Activated naive CD8-positive, alpha-beta T cell treated with anti-CD3 and anti-CD28 coated beads, Interleukin-2, amount 10 ng/mL, durations not matched to agents 7 days and 5 days (primary cell): ENCODE results near the gene PRKN. TPM values are rescaled to one million over a fixed set of nuclear protein-coding genes. Genes with fewer than 3 reads are reported as not detected.

Source experiments
- ATAC-seq: fragments of 150-1000 bp; cut with Tn5 transposase; one replicate; pipeline ENCODE4 v1.10.0; 2021; ENCODE audit warnings: low read depth, moderate library complexity
- POLR2A ChIA-PET: fragments of 350-600 bp; sonication (Branson Sonifier 250); formaldehyde crosslinking; loops from one replicate; lab custom pipeline; 2021; ENCODE audit warnings: antibody characterized with exemption; lab: Charles Lee
- DNase-seq: peaks from one replicate; pipeline ENCODE4 v3.0.0; 2021
- H3K27ac Mint-ChIP-seq: one replicate; pipeline ENCODE4 v1.8.0; 2022; ENCODE audit warnings: mild to moderate bottlenecking, mixed read lengths
- H3K27me3 Mint-ChIP-seq: one replicate; pipeline ENCODE4 v1.8.0; 2022; ENCODE audit warnings: mild to moderate bottlenecking, moderate library complexity, mixed read lengths
- H3K36me3 Mint-ChIP-seq: one replicate; pipeline ENCODE4 v1.8.0; 2021; ENCODE audit warnings: mild to moderate bottlenecking, mixed read lengths
- H3K4me1 Mint-ChIP-seq: one replicate; pipeline ENCODE4 v1.8.0; 2021; ENCODE audit warnings: mixed read lengths
- H3K4me3 Mint-ChIP-seq: one replicate; pipeline ENCODE4 v1.8.0; 2022; ENCODE audit warnings: mild to moderate bottlenecking, moderate library complexity, mixed read lengths
- H3K9me3 Mint-ChIP-seq: one replicate; pipeline ENCODE4 v1.8.0; 2021; ENCODE audit warnings: mixed read lengths
- total RNA-seq, 2 experiments: library from RNA; stranded (reverse); gene quantifications; one replicate each; pipeline ENCODE4 v1.2.3, GENCODE V29; 2021

PRKN gene
- total RNA-seq, 2 experiments from 2014 or later, result 1.00 to 1.5 TPM

DNA sequence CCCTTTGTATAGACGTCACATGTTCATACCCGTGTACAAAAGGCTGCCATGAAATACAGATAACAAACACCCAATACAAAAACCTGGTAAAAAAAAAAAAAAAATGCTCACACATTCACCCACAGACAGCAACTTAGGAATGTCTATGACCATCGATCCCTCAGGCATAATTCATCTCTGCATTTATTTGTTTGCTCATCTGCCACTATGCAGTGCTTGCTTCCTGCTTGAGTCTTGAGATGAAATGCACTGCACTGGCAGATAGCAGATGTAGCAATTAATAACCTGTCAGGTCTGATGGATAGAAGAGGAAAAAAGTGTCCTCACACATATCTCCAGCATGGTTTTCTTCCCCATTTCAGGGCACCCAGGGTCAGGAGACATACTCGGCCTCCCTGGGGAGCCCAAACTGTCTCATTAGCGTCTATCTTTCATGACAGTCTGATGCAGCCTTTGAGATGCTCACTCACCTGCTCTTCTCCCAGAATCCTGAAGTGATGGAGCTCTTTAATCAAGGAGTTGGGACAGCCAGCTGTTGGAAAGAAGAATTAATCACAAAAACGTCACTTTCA, 1158.6 kb downstream of the PRKN start:
- Mint-ChIP-seq H3K4me3 (no peak overlapping the region), H3K27ac (no peak overlapping the region), H3K4me1 (no peaks in the 10 kb centered on the region), H3K36me3 (no peaks in the 10 kb centered on the region), H3K27me3 (no peaks in the 10 kb centered on the region), H3K9me3 (peaks cover 5% of the 10 kb centered on the region)
- POLR2A ChIA-PET, result no interaction called here
- ATAC-seq, result no peak
- DNase-seq, result no peak

DNA sequence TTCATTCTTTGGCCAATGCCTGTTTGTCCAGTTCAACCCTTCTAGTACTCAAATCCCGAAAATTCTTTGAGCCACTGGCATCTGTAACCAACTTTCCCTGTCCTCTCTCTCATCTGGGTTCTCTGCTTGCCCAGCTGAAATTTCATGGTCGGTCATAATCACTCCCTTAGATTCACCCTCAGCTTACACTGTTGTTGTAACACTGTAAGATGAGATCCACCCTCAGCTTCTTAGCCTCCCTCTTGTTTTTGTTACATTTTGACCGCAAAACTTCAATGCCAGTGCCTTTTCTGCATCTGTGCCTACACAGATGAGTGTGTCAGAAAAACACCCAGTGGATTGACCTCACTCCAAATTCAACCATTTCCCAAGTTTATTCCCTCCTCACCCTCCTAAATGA, 1162.6 kb downstream of the PRKN start:
- Mint-ChIP-seq H3K4me3 (no peak overlapping the region), H3K4me1 (no peaks in the 10 kb centered on the region), H3K27me3 (no peaks in the 10 kb centered on the region), H3K36me3 (no peaks in the 10 kb centered on the region), H3K9me3 (peaks cover 3% of the 10 kb centered on the region), H3K27ac (no peak overlapping the region)
- no peak for DNase-seq
- POLR2A ChIA-PET, result no interaction called here
- ATAC-seq, result no peak

DNA sequence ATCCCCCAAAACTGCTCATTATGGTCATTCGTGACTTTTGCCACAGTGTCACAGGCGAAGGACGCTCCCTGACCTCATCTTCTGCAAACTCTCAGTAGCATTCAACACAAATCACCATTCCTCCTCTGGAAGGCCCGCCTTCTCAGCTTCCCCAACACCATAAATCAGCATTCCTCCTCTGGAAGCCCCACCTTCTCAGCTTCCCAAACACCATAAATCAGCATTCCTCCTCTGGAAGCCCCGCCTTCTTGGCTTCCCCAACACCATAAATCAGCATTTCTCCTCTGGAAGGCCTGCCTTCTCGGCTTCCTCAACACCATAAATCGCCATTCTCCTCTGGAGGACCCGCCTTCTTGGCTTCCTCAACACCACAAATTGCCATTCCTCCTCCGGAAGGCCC, 1165.7 kb downstream of the PRKN start:
- ATAC-seq, result no peak
- Mint-ChIP-seq H3K9me3 (no peaks in the 10 kb centered on the region), H3K36me3 (no peaks in the 10 kb centered on the region), H3K27me3 (no peaks in the 10 kb centered on the region), H3K27ac (no peak overlapping the region), H3K4me3 (no peak overlapping the region), H3K4me1 (no peaks in the 10 kb centered on the region)
- no peak for DNase-seq
- POLR2A ChIA-PET, result no interaction called here

DNA sequence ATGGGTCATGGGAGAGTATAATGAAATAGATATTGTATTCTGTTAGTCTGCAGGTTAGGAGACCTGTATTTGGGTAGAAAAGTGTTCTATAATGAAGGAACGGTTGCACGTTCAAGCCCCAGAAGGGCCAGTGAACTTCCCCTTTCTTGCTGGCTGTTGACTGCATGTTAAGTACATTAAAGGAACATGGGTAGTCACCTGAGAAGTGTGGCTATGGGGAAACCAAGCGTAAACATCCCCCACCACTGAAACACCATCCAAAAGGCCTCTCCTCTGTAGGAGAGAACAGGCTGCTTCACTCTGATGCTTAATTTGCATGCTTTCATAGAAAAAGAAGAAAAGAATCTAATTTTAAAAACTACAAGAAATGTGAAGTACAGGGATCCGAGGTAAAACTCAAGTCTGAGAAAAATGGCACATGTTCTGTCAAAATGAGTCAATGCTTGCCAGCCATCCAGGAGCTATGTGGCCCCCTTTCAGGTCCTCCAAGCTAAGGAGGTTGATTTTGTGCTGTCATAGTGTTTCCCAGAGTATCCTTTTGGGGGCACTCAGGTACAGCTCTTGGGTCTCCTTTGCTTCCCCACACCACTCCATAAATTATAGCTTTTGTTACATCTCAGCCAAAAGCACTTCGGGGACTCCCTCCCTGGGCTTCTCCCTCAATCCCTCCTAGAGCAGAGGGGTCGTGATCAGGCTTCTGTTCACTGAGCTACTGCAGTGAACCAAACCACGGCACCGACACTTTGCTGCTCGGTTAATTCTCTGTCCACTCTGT, 1170.0 kb downstream of the PRKN start:
- H3K4me3 Mint-ChIP-seq, result no peak overlapping the region
- H3K4me1 Mint-ChIP-seq, result no peaks in the 10 kb centered on the region
- H3K27me3 Mint-ChIP-seq, result no peaks in the 10 kb centered on the region
- H3K36me3 Mint-ChIP-seq, result no peaks in the 10 kb centered on the region
- no peak overlapping the region for H3K27ac Mint-ChIP-seq
- DNase-seq, result no peak
- ATAC-seq, result no peak
- peaks cover 6% of the 10 kb centered on the region for H3K9me3 Mint-ChIP-seq
- POLR2A ChIA-PET, result no interaction called here

DNA sequence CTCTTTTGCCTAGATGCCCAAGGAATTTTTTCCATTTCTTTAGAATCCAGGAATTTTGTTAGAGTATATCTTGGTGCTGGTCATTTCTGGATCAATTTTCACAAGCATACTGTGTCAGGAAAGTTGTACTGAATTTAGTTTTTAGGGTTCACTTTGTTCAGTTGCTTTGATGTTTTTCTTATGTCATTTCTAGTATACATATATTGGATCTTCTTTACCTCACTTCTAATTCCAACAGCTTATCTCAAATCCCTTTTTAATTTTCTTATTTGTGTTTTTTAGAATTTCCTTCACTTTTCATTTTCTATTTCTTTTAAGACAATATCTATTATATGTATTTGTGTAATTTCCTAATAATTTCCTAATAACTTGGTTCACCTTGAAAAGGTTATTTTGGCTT, 1172.7 kb downstream of the PRKN start:
- no peak for ATAC-seq
- no peaks in the 10 kb centered on the region for H3K36me3 Mint-ChIP-seq
- no peaks in the 10 kb centered on the region for H3K27me3 Mint-ChIP-seq
- no peak for DNase-seq
- no peak overlapping the region for H3K4me3 Mint-ChIP-seq
- H3K27ac Mint-ChIP-seq, result no peak overlapping the region
- POLR2A ChIA-PET, result no interaction called here
- peaks cover 6% of the 10 kb centered on the region for H3K9me3 Mint-ChIP-seq
- no peaks in the 10 kb centered on the region for H3K4me1 Mint-ChIP-seq

DNA sequence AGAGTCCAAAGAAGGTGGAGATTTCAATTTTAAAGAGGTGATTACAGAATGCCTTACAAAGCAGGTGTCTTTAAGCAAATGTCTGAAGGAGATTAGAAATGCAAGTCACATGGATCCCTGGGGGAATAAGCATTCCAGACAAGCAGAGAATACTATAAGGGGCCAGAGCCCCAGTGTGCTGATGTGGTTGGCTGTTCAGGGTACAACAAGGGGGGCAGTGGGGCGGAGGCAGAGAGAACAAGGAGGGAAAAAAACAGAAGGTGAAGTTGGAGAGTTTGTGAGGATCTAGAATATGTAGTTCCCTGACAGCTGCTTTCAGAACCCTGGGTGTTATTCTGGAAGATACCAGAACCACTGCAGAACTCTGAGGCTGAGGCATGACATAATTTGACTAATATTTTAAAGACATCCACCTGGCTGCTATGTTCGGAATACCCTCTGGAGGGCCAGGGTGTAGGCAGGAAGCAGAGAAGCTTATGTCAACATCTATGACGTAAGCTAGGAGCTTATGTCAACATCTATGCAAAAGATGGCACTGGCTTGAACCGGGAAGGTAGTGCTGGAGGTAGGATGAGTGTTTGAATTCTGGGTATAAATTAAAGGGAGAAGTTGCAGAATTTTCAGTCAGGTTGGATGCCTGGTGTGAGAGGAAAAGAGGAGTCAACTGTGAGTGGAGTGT, 1177.5 kb downstream of the PRKN start:
- POLR2A ChIA-PET, result no interaction called here
- H3K9me3 Mint-ChIP-seq, result peaks cover 4% of the 10 kb centered on the region
- no peak for DNase-seq
- H3K27me3 Mint-ChIP-seq, result no peaks in the 10 kb centered on the region
- no peak for ATAC-seq
- H3K4me1 Mint-ChIP-seq, result no peaks in the 10 kb centered on the region
- no peaks in the 10 kb centered on the region for H3K36me3 Mint-ChIP-seq
- H3K4me3 Mint-ChIP-seq, result no peak overlapping the region
- no peak overlapping the region for H3K27ac Mint-ChIP-seq

DNA sequence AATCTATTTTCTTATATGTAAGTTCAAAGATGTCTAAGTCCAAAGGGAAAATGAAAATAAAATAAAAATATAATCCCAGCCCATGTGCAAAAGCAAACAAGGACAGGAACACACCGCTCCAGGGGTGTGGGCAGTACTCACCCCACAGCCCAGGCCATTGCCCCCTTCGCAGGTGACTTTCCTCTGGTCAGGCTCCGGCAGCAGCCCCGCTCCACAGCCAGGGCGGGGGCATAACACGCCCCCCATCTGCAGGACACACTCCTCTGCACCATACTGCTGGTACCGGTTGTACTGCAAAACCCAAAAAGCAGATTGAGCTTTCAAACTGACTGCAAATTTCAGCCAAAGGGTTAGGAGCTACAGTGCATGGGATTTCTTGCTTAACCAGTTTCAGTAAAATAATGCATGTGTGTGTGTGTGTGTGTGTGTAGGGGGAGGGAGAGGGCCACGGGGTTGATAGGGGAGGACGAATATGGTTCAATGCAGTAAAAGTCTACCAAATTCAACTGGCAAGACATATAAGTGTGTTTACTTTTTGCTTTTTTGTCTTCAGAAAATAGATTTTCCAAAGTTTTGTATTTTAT, 1178.8 kb downstream of the PRKN start:
- no peaks in the 10 kb centered on the region for H3K27me3 Mint-ChIP-seq
- no peaks in the 10 kb centered on the region for H3K4me1 Mint-ChIP-seq
- DNase-seq (no peak), ATAC-seq (no peak)
- peaks cover 4% of the 10 kb centered on the region for H3K9me3 Mint-ChIP-seq
- no peaks in the 10 kb centered on the region for H3K36me3 Mint-ChIP-seq
- POLR2A ChIA-PET, result no interaction called here
- H3K4me3 Mint-ChIP-seq, result no peak overlapping the region
- H3K27ac Mint-ChIP-seq, result no peak overlapping the region

DNA sequence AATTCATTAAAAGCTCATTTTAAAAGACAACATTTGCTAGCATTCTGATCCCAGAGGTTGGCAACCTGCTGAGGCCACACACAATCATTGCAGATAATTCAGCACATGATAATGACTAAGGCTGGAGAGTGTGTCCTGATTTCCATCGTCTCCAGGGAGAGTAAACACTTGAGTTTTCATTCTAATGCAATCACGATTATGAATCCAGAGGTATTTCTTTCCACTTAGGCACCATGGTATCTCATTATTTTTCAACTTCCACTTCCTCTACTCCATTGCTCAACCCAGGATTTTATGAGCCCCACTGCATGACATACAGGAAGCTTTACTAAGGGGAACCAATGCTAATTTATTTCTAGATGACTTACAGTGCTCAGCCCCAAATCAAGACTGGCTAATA, 1179.9 kb downstream of the PRKN start:
- ATAC-seq (no peak), DNase-seq (no peak)
- H3K9me3 Mint-ChIP-seq, result no peaks in the 10 kb centered on the region
- H3K4me3 Mint-ChIP-seq, result no peak overlapping the region
- no peaks in the 10 kb centered on the region for H3K36me3 Mint-ChIP-seq
- no peak overlapping the region for H3K27ac Mint-ChIP-seq
- no peaks in the 10 kb centered on the region for H3K4me1 Mint-ChIP-seq
- POLR2A ChIA-PET, result no interaction called here
- H3K27me3 Mint-ChIP-seq, result no peaks in the 10 kb centered on the region

DNA sequence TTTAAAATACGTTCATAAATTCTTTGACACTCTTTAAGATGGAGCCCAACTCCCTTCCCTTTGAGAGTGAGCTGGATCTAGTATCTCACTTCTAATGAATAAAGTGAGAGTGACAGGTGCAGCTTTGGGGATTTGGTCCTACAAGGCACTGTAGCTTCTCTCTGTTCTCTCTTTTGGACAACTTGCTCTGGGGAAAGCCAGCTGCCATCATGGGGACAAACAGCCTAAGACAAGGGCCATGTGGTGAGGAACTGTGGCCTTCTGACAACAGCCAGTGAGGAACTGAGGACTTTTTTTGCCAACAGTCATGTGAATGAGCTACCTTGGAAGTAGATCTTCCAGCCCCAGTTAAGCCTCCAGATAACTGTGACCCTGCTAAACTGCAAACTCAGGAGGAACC, 1180.9 kb downstream of the PRKN start:
- Mint-ChIP-seq H3K27ac (no peak overlapping the region), H3K27me3 (no peaks in the 10 kb centered on the region), H3K4me1 (no peaks in the 10 kb centered on the region), H3K9me3 (no peaks in the 10 kb centered on the region), H3K36me3 (no peaks in the 10 kb centered on the region), H3K4me3 (no peak overlapping the region)
- DNase-seq (no peak), ATAC-seq (no peak)
- POLR2A ChIA-PET, result no interaction called here

DNA sequence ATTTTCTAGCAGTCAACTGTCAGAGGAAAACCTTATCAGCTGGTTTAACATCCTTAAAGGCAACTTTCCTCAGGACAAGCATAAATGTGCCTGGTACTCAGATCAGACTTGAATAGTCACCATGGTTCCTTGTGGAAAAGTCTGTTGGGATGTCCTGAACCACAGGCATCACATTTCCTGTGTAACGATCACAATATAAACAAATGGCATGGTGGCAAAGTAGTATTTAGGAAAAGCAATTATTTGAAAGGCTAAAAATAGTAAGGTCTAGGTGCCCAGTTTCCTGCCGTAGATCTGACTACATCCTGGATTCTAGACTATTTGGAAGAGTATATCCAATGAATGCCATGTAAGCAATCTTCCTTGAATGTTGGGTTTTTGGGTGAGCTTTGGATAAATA, 1181.8 kb downstream of the PRKN start:
- Mint-ChIP-seq H3K36me3 (no peaks in the 10 kb centered on the region), H3K9me3 (no peaks in the 10 kb centered on the region), H3K4me1 (no peaks in the 10 kb centered on the region), H3K27me3 (no peaks in the 10 kb centered on the region), H3K4me3 (no peak overlapping the region), H3K27ac (no peak overlapping the region)
- DNase-seq, result no peak
- ATAC-seq, result no peak
- POLR2A ChIA-PET, result no interaction called here

DNA sequence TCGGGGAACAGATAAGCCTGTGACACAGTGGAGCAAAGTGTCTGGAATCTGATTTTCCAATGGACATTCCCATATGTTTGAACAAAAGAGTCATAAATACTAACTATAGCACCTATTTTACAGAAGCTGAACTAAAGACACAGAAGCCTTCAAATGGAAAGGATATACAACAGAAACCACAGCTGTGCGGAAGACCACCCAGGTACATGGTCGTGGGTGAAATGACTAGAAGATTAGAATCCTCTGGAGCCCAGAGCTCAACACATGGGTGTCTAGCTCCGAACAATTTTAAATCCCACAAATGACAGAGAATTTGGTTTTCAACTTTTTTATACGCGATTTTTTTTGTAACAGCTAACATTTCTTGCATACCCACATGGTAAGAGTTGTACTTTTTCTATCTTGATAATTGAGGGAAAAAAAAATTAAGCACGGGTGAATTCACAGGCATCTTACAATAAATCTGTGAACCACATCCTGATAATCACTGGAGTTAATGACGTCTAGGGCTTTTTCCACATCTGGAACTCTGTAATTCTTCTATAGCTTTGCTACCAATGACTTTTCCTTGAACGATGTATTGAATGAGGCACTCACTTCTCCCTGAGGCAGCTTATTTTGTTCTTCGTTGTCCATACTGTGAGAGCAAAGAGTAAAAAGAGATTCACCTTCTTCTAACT, 1182.6 kb downstream of the PRKN start:
- POLR2A ChIA-PET, result no interaction called here
- no peak for DNase-seq
- no peak for ATAC-seq
- no peak overlapping the region for H3K4me3 Mint-ChIP-seq
- no peaks in the 10 kb centered on the region for H3K27me3 Mint-ChIP-seq
- no peak overlapping the region for H3K27ac Mint-ChIP-seq
- no peaks in the 10 kb centered on the region for H3K9me3 Mint-ChIP-seq
- no peaks in the 10 kb centered on the region for H3K4me1 Mint-ChIP-seq
- no peaks in the 10 kb centered on the region for H3K36me3 Mint-ChIP-seq

DNA sequence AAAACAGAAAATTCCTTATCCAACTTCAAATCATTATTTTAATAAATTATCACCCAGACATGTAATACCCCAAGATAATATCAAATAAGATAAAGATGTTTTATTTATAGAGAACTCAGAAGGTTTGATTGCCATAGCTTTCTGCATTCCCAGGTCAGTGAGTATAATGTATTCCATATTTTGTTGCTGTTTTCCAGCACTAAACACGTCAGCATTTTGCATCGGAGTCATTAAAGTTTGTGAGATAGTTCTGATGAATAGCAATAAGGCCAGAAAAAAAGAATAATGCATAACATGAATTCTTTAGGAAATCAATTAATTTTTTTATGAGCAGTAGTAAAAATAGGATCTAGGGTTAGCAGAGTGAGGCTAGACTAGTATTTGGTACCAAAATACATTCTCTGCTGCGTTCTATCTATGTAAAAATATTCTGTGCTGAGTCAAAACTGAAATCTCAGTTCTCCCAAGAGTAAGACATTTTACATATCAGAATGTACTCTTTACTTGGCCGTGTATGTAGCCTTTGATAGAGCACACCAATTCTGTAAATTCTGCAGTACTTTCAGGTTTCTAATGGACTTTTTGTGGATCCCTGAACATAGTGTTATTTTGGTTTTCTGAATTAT, 1183.8 kb downstream of the PRKN start:
- Mint-ChIP-seq H3K27ac (no peak overlapping the region), H3K4me3 (no peak overlapping the region), H3K4me1 (no peaks in the 10 kb centered on the region), H3K27me3 (no peaks in the 10 kb centered on the region), H3K9me3 (no peaks in the 10 kb centered on the region), H3K36me3 (no peaks in the 10 kb centered on the region)
- POLR2A ChIA-PET, result no interaction called here
- ATAC-seq, result no peak
- no peak for DNase-seq

DNA sequence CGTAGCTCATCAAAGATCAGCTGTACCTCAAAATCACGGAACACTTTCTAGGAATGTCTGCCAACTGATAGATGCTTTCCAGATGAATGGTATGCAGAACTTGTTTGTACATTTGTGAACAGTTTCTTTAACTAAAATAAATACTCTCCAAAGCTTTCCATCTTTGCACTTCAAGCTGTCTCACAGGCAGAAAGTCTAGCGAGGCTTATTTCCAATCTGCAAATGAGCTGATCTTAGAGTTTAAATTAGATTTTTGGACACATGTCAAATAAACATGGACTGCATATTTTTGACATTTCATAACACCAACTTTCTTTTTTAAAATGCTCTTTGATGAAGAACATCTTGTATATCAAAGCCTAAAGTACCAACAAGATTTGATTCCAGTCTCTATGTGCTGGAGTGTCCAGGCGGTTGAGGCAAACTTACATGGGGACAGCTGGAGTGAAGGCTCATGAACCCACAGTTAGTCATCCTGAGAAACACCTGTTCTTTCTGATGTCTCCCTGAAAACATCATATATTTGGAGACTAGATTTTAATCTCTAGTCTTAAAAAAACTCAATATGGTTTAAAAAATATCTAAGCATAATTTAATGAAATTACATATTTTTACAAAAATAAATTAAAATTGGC, 1185.1 kb downstream of the PRKN start:
- POLR2A ChIA-PET, result no interaction called here
- Mint-ChIP-seq H3K4me3 (no peak overlapping the region), H3K9me3 (no peaks in the 10 kb centered on the region), H3K4me1 (no peaks in the 10 kb centered on the region), H3K27ac (no peak overlapping the region), H3K36me3 (no peaks in the 10 kb centered on the region), H3K27me3 (no peaks in the 10 kb centered on the region)
- DNase-seq (no peak), ATAC-seq (no peak)
